ENCODE results near the gene PLD1.
"Not testable (repeated sequence)": the region's sequence is repeated elsewhere in the genome, so short reads cannot be mapped to it uniquely, and the experiment has no call there.

PLD1 gene

DNA sequence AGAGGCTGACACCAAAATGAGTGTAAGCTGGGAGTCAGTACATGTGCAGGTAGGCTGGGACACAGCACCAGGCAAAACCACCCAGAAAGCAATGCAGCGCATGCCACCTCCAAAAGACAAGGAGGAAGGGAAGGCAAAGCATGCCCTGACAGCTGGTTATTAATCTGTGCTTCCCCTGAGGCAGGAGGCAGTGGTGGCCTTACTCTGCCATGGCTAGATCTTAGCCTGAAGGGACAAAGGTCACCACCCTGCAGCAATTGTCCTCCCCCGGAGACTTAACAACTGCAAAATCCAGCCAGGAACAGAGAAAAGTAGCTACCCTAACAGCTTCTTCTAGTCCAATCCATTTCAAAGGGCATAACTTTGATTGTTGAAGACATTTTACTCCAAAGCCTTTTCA is 73.7 kb downstream of the PLD1 start:
- no peak for DNase-seq

DNA sequence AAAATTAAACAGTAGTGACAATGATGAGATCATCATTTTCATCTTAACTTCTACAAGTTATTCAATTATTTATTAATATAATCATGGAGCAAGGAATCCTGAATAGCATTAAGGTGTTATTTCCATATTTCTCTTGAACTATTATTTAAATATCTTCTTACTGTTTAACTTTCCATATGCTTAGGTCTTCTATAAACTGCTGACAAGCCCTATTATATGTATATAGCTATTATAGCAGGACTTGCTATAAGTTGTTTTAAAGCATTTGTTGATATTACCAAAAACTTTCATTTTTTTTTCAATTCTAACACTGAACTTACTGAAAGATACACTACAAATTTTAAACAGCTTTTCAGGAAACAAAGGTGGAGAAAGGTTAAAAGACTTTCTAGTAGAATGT is 76.7 kb downstream of the PLD1 start:
- DNase-seq, result no peak

DNA sequence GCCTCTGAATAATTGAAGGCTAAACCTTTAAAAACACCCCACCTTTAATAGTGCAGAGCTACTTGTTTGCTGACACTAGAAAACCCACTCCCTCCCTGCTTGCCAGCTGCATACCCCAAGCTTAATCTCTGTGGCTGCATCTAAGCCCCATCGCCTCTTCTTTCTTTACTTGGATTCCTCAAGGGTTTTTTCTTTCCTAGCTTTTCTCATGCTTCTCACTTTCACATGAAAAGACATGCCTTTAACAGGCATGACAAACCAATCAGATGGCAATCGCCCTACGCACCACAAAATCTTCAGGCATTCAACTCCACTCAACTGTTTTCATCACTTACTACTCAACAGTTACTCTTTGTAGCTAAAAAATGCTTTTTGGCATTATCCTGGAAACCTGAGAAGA is 77.5 kb downstream of the PLD1 start:
- no peak for DNase-seq

DNA sequence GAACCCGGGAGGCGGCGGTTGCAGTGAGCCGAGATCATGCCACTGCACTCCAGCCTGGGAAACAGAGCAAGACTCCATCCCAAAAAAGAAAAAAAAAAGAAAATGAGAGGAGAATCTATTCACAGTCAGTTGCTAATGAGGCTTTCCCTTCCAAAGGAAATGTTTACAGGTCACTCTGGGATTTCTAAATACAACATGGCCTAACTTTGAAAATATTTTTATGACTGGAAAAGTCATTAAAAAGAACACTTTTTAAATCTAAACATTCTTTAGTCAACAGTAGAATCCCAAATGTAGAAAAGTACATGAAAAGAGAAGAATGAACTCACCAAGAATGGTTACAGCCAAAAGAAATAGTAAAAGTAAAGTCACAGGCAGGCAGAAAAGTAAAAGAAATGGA is 78.6 kb downstream of the PLD1 start:
- DNase-seq, result no peak

- no peak for DNase-seq
These were observed 80.6 kb downstream of the PLD1 start for GRCh38 chr3:171729452-171730334.

- no peak for DNase-seq
These were observed 83.0 kb downstream of the PLD1 start for GRCh38 chr3:171727288-171727687.

- DNase-seq, result no peak
These were observed 91.6 kb downstream of the PLD1 start for GRCh38 chr3:171718493-171719185.

GRCh38 chr3:171715155-171715554 is 95.1 kb downstream of the PLD1 start:
- DNase-seq, result no peak

- DNase-seq, result no peak
These were observed 97.9 kb downstream of the PLD1 start for GRCh38 chr3:171712171-171712938.

DNA sequence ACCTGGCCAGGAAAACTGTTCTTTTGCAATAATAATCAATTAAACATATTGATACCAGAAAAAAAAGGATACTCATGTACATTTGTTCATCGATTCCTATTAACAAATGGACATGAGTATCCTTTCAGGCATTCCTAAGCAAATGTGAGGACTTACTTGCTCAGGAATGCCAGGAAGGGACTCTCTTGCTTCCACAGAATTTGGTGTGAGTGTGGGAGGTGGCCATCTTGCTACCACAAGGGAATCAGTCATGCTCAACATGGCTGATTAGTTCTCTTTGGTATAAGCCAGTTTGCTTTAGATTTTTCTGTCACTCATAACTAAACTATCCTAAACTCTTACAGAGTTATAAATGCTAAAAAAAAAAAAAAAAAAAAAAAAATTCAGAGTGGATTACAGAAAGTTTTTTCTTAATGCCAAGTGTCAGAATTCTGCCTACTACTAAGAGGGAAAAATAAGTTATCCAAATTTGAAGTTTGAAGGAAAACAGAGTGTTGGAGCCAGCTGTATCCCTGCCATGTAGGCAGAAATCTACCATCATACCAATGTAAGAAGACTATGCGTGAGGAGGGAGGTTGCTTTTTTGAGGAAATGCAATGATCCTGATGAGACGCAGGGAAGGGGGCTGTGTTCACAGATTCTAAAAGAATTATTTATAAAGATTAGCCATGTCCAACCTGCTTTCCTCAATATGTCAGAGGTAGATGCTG is 98.7 kb downstream of the PLD1 start:
- no peak for DNase-seq

GRCh38 chr3:171710359-171710758 is 99.9 kb downstream of the PLD1 start:
- DNase-seq, result no peak

DNA sequence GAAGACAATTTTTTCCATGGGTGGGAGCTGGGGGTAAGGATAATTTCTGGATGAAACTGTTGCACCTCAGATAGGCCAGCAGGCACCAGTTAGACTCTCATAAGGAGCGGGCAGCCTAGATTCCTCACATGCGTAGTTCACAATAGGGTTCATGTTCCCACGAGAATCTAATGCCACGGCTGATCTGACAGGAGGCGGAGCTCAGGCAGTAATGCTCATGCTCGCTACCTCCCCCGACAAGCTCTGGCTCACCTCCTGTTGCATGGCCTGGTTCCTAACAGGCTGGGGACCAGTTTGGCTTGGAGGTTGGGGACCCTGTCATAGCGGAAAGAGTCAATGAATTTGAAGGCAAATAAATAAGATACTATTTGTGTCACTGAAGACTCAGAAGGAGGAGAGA is 105.5 kb downstream of the PLD1 start:
- DNase-seq, result no peak

DNA sequence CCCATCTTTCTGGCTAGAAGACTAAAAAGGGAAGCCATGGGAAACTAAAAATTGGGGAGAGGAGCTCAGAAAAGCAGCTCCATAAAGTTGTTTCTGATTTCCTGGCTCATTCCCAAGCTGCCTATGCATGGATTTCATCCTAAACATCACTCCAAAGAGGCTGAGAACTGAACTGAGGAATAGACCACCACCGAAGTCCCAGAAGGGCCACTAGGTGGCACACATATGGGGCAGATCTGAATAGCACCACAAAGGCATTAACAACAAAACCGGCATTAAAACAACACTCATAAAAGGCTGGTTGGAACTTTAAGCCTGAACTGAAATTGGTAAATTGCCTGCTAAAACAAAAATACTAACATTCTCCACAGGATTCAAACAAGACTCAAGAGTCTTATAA is 106.3 kb downstream of the PLD1 start:
- peak; percentile 29 for DNase-seq

- no peak for DNase-seq
These were observed 107.1 kb downstream of the PLD1 start for GRCh38 chr3:171703144-171703543.

DNA sequence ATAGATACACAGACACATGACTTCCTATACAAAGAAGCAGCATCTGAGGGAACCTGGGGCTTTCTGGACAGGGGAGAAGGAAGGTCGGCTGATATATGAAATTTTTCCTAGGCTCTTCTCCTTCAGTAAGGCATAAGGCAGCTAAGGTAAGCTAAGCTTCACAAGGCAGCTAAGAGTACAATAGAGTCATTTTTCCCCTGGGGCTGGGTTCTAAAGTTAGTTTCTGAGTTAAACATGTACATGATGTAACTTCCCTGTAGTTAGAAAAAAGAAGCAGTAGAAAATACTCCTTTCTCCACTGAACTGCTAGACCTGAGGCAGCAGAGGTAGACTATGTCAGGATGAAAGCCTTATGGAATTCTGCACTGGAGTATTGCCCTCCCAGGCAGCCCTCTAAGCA is 109.6 kb downstream of the PLD1 start:
- no peak for DNase-seq

GRCh38 chr3:171700157-171700556 is 110.1 kb downstream of the PLD1 start:
- DNase-seq, result no peak

DNA sequence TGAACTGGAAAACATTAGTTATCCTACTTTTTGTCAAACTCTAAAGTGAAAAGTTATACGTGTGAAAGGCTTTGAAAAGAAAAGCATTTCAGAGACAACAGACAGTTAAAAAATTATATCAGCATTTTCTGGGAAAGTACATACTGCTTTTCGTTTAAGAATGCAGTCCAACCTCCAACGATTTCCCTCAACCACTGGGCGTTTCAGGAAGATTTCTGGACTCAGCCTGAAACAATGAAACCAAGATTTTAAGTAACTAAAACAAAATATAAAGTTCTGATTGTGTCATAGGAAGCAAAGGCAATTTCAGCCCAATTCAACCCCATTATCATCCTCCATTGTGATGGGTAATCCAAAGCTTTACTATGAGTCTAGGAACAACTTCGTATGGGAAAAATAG is 110.7 kb downstream of the PLD1 start:
- no peak for DNase-seq

- no peak for DNase-seq
These were observed 113.5 kb downstream of the PLD1 start for GRCh38 chr3:171696805-171697204.

- DNase-seq, result no peak
These were observed 114.9 kb downstream of the PLD1 start for GRCh38 chr3:171695426-171695825.

- no peak for DNase-seq
These were observed 115.4 kb downstream of the PLD1 start for GRCh38 chr3:171694888-171695287.

DNA sequence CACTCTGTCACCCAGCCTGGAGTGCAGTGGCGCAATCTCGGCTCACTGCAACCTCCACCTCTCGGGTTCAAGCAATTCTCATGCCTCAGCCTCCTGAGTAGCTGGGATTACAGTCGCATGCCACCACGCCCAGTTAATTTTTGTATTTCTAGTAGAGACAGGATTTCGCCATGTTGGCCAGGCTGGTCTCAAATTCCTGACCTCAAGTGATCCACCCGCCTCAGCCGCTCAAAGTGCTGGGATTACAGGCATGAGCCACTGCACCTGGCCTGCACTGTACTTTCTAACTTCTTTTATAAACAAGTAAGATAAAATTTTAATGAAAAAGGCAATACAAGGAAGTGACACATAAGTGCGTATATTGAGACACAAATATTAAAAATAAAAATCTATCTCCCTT is 117.7 kb downstream of the PLD1 start:
- not testable (repeated sequence) for DNase-seq

DNA sequence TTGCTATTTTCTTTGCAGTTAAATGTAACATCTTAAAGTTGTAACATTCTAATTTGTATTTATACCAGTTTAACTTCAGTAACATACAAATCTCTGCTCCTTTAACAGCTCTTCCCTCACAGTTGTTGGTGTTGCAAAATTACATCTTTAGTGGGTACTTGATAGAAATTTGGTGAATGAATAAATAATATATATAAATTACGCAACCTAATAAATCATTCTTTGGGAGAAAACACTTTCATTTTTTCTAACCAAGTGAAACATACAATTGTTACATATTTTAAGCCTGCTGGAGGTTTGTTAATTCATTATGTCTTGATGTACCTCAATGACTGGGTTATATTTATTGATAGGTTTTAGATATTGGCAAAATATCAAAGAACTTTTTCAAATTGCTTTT is 118.8 kb downstream of the PLD1 start:
- no peak for DNase-seq

DNA sequence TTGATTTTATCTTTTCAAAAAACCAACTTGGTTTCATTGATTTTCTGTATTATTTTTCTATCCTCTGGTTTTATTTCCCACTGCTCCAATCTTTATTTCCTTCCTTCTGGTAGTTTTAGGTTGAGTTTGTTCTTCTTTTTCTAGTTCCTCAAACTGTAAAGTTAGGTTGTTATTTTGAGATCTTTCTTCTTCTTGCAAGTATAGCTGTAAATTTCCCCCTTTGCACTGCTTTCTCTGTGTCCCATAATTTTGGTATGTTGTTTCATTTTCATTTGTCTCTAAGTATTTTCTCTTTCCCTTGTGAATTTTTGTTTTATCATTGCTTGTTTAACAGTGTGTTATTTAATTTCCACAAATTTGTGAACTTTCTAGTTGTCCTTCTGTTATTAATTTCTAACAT is 120.0 kb downstream of the PLD1 start:
- no peak for DNase-seq
